ENCODE results near the gene EFCAB11.

- TF ChIP-seq OSR1 (CRISPR knock-in tag; IDR thresholded peaks at IDR 0.05) (no peak), RARB (CRISPR knock-in tag; IDR thresholded peaks at IDR 0.05) (no peak), CSDC2 (CRISPR knock-in tag; IDR thresholded peaks at IDR 0.05) (no peak), ZNF70 (CRISPR knock-in tag; IDR thresholded peaks at IDR 0.05) (no peak), ZNF565 (CRISPR knock-in tag; conservative IDR thresholded peaks at IDR 0.05; ENCODE audit: low read depth) (no peak), PATZ1 (CRISPR knock-in tag; IDR thresholded peaks at IDR 0.05; ENCODE audit: borderline replicate concordance) (no peak), ZC3H10 (CRISPR knock-in tag; IDR thresholded peaks at IDR 0.05) (no peak)
Observed at GRCh38 chr14:89826596-89826995, 127.9 kb downstream of the EFCAB11 start.
